Smooth muscle cell (in vitro differentiated cells): ENCODE data around the gene MAP3K5. TPM values are rescaled to one million over a fixed set of nuclear protein-coding genes. Genes with fewer than 3 reads are reported as not detected.

ENCODE experiments used
- DNase-seq: peaks from one replicate; lab custom pipeline; 2025; ENCODE audit not compliant: unreplicated experiment; lab: John Stamatoyannopoulos, UW
- H2AFZ ChIP-seq: fragments of 200-600 bp; sonication (generic); 2 replicates; pipeline ENCODE4 v1.6.0; 2016; ENCODE audit warnings: antibody characterized with exemption, low read depth, mild to moderate bottlenecking
- H3F3A ChIP-seq: fragments of 200-600 bp; sonication (generic); 2 replicates; pipeline ENCODE4 v1.6.0; 2017; ENCODE audit warnings: antibody characterized with exemption, low read depth
- H3K27ac ChIP-seq: fragments of 200-600 bp; sonication (generic); 2 replicates; pipeline ENCODE4 v1.5.1; 2016; ENCODE audit warnings: low read depth, mild to moderate bottlenecking
- H3K27me3 ChIP-seq: fragments of 200-600 bp; sonication (generic); 2 replicates; pipeline ENCODE4 v1.6.1; 2016; ENCODE audit warnings: low read depth, mild to moderate bottlenecking
- H3K36me3 ChIP-seq: fragments of 200-600 bp; sonication (generic); 2 replicates; pipeline ENCODE4 v1.5.1; 2016; ENCODE audit warnings: low read depth
- H3K4me1 ChIP-seq: fragments of 200-600 bp; sonication (generic); 2 replicates; pipeline ENCODE4 v1.5.1; 2016; ENCODE audit warnings: low read depth
- H3K4me2 ChIP-seq: fragments of 200-600 bp; sonication (generic); 2 replicates; pipeline ENCODE4 v1.6.0; 2016; ENCODE audit warnings: mild to moderate bottlenecking
- H3K4me3 ChIP-seq: fragments of 200-600 bp; sonication (generic); 2 replicates; pipeline ENCODE4 v1.5.1; 2016; ENCODE audit warnings: mild to moderate bottlenecking
- H3K79me2 ChIP-seq: fragments of 200-600 bp; sonication (generic); 2 replicates; pipeline ENCODE4 v1.6.0; 2016; ENCODE audit warnings: low read depth, mild to moderate bottlenecking
- H3K9ac ChIP-seq: fragments of 200-600 bp; sonication (generic); 2 replicates; pipeline ENCODE4 v1.6.0; 2016; ENCODE audit warnings: low read depth
- H3K9me3 ChIP-seq: fragments of 200-600 bp; sonication (generic); replicated peaks from 2 replicates; pipeline ENCODE4 v1.5.1; 2016; ENCODE audit warnings: low read depth
- H4K20me1 ChIP-seq: fragments of 200-600 bp; sonication (generic); 2 replicates; pipeline ENCODE4 v1.6.0; 2016; ENCODE audit warnings: low read depth
- WGBS: methylation state at CpG from one replicate; pipeline ENCODE4 v1.1.7; 2016; ENCODE audit warnings: low lambda C conversion rate; 5-methylcytosine and 5-hydroxymethylcytosine counted together
- polyA plus RNA-seq: library from polyadenylated mRNA; unstranded; fragments of >200 nt; fragmentation: Nextera tagmentation; extraction: Ambion mirVana; gene quantifications from 2 replicates; pipeline ENCODE4 v1.2.1, GENCODE V29; 2016
- total RNA-seq: library from RNA; depleted of rRNA; stranded (reverse); fragments of >200 nt; gene quantifications from 2 replicates; pipeline ENCODE4 v1.2.3, GENCODE V29; 2014
- TF ChIP-seq, protein P1 (sequence below): fragments of 200-600 bp; sonication (generic); IDR thresholded peaks from 2 replicates; pipeline ENCODE4 v1.5.1; 2017; ENCODE audit warnings: borderline replicate concordance, mild to moderate bottlenecking, antibody characterized with exemption; ENCODE audit not compliant: insufficient read depth, poor library complexity, severe bottlenecking

MAP3K5 gene
- total and polyA plus RNA-seq, 2 experiments from 2014 or later: 0.93 to 2.1 TPM

GRCh38 chr6:136683209-136683941 is 108.9 kb downstream of the MAP3K5 start:
- DNase-seq: no peak
- Histone ChIP-seq H4K20me1 (no peaks in the 10 kb centered on the region), H3K4me3 (no peak overlapping the region), H3K9ac (no peak overlapping the region), H3K36me3 (no peaks in the 10 kb centered on the region), H3K9me3 (no peaks in the 10 kb centered on the region), H3K27ac (no peak overlapping the region), H3K4me1 (no peaks in the 10 kb centered on the region), H3K27me3 (no peaks in the 10 kb centered on the region), H3K4me2 (no peak overlapping the region), H3F3A (no peaks in the 10 kb centered on the region), H3K79me2 (no peaks in the 10 kb centered on the region), H2AFZ (no peak overlapping the region)
- TF ChIP-seq, protein P1, sequence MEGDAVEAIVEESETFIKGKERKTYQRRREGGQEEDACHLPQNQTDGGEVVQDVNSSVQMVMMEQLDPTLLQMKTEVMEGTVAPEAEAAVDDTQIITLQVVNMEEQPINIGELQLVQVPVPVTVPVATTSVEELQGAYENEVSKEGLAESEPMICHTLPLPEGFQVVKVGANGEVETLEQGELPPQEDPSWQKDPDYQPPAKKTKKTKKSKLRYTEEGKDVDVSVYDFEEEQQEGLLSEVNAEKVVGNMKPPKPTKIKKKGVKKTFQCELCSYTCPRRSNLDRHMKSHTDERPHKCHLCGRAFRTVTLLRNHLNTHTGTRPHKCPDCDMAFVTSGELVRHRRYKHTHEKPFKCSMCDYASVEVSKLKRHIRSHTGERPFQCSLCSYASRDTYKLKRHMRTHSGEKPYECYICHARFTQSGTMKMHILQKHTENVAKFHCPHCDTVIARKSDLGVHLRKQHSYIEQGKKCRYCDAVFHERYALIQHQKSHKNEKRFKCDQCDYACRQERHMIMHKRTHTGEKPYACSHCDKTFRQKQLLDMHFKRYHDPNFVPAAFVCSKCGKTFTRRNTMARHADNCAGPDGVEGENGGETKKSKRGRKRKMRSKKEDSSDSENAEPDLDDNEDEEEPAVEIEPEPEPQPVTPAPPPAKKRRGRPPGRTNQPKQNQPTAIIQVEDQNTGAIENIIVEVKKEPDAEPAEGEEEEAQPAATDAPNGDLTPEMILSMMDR: no peak
- WGBS: 87% methylated on average over 4 of the region's 4 CpGs

DNA sequence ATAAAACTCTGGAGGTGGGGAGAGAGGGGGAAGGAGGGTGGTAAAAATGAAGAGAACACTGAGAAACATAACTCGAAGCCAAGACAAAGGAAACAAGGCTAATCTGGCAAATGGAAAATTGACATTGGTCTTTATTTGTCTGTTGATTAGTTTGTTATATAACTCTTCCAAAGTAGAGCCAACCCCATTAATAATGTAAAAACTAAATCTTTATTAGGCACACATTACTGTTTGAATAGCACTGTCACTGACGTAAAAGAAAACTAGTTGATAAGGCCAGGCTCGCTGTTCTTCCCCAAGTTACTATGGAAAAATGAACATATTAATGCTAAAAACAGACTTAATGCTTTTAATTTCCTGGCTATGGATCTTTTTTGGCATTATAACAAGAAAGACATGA is 110.0 kb downstream of the MAP3K5 start:
- H3K9me3 ChIP-seq: no peaks in the 10 kb centered on the region
- no peaks in the 10 kb centered on the region for H3K79me2 ChIP-seq
- no peak overlapping the region for H3K4me2 ChIP-seq
- no peak overlapping the region for H3K27ac ChIP-seq
- H3K27me3 ChIP-seq: no peaks in the 10 kb centered on the region
- WGBS: 92% methylated on average over 3 of the region's 3 CpGs
- no peak for DNase-seq
- TF ChIP-seq, protein P1: no peak
- no peak overlapping the region for H3K9ac ChIP-seq
- no peak overlapping the region for H2AFZ ChIP-seq
- H4K20me1 ChIP-seq: no peaks in the 10 kb centered on the region
- H3F3A ChIP-seq: no peaks in the 10 kb centered on the region
- no peaks in the 10 kb centered on the region for H3K36me3 ChIP-seq
- H3K4me1 ChIP-seq: no peaks in the 10 kb centered on the region
- no peak overlapping the region for H3K4me3 ChIP-seq

GRCh38 chr6:136677822-136678221 is 114.5 kb downstream of the MAP3K5 start:
- H2AFZ ChIP-seq: no peak overlapping the region
- H3K9me3 ChIP-seq: no peaks in the 10 kb centered on the region
- no peaks in the 10 kb centered on the region for H3K36me3 ChIP-seq
- no peaks in the 10 kb centered on the region for H3K27me3 ChIP-seq
- no peak overlapping the region for H3K4me3 ChIP-seq
- H3K4me2 ChIP-seq: peak overlapping the region; percentile 14
- no peaks in the 10 kb centered on the region for H3F3A ChIP-seq
- no peak for DNase-seq
- H3K79me2 ChIP-seq: no peaks in the 10 kb centered on the region
- TF ChIP-seq, protein P1: no peak
- no peak overlapping the region for H3K9ac ChIP-seq
- H3K4me1 ChIP-seq: no peaks in the 10 kb centered on the region
- no peaks in the 10 kb centered on the region for H4K20me1 ChIP-seq
- H3K27ac ChIP-seq: peak overlapping the region; percentile 7

GRCh38 chr6:136677344-136677743 is 114.9 kb downstream of the MAP3K5 start:
- Histone ChIP-seq H3K9me3 (no peaks in the 10 kb centered on the region), H3K27me3 (no peaks in the 10 kb centered on the region), H2AFZ (no peak overlapping the region), H3K27ac (no peak overlapping the region), H3K4me1 (no peaks in the 10 kb centered on the region), H3F3A (no peaks in the 10 kb centered on the region), H3K4me3 (no peak overlapping the region), H3K4me2 (no peak overlapping the region), H3K79me2 (no peaks in the 10 kb centered on the region), H3K36me3 (no peaks in the 10 kb centered on the region), H3K9ac (no peak overlapping the region), H4K20me1 (no peaks in the 10 kb centered on the region)
- TF ChIP-seq, protein P1: no peak
- 90% methylated on average over 4 of the region's 4 CpGs for WGBS
- no peak for DNase-seq
